Measurements from ENCODE around the gene GRSF1.

Gene GRSF1

DNA sequence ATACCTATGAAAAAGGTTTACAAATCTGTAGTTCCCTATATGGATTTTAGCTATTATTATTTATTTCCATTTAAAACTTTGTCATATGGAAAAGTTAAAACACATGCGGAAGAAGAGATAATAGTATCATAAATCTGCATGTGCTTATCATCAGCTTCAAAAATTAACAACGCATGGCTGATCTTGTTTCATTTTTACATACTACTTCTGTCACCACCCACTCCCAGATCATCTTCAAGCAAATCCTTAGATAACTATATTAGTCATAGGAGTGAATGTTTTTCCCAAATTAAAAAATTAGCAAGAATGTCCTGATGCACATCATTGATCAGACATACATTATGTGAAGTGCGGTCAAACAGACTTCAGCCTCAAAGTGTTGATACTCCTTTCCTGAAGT lies 37.9 kb upstream of the GRSF1 start:
- no peaks in the 10 kb centered on the region for H4K20me1 ChIP-seq (ENCODE audit: control insufficient read depth, insufficient read depth, low read depth, low read length)
- H3K79me2 ChIP-seq (ENCODE audit: control insufficient read depth, low read length), result no peaks in the 10 kb centered on the region
- TF ChIP-seq CTCF (IDR thresholded peaks at IDR 0.05; ENCODE audit: low read depth, low read length, poor library complexity, severe bottlenecking), result no peak
- TF ChIP-seq EZH2phosphoT487 (IDR thresholded peaks at IDR 0.05; ENCODE audit: borderline replicate concordance, low read length), result no peak

GRCh38 chr4:70874268-70875156 lies 34.8 kb upstream of the GRSF1 start:
- peaks cover 13% of the 10 kb centered on the region for H3F3A ChIP-seq (ENCODE audit: control insufficient read depth, insufficient read depth)
- no peaks in the 10 kb centered on the region for H3K9me3 ChIP-seq (ENCODE audit: control insufficient read depth, insufficient read depth, low read length)
- peak overlapping the region; percentile 74 for H3K4me3 ChIP-seq (ENCODE audit: low read length)
- no peaks in the 10 kb centered on the region for H3K79me2 ChIP-seq (ENCODE audit: control insufficient read depth, low read length)
- no peaks in the 10 kb centered on the region for H3K27me3 ChIP-seq (ENCODE audit: control insufficient read depth, low read length)
- H4K20me1 ChIP-seq (ENCODE audit: control insufficient read depth, insufficient read depth, low read depth, low read length), result no peaks in the 10 kb centered on the region
- H3K27ac ChIP-seq (ENCODE audit: low read depth, low read length), result peak overlapping the region; percentile 72
- H3K9me2 ChIP-seq (replicated peaks; ENCODE audit: control insufficient read depth, low read length), result no peaks in the 10 kb centered on the region
- TF ChIP-seq CTCF (IDR thresholded peaks at IDR 0.05; ENCODE audit: low read depth, low read length, poor library complexity, severe bottlenecking), result no peak
- no peak for TF ChIP-seq EZH2phosphoT487 (IDR thresholded peaks at IDR 0.05; ENCODE audit: borderline replicate concordance, low read length)
- H3K36me3 ChIP-seq (ENCODE audit: control insufficient read depth, low read length), result no peaks in the 10 kb centered on the region
- H3K4me2 ChIP-seq (ENCODE audit: low read length), result peak overlapping the region; percentile 89
- H3K4me1 ChIP-seq (ENCODE audit: control insufficient read depth, low read length), result peaks cover 45% of the 10 kb centered on the region

More for the DNA sequence above, 37.9 kb upstream of the GRSF1 start:
- Histone ChIP-seq H3K36me3 (ENCODE audit: control insufficient read depth, low read length) (no peaks in the 10 kb centered on the region), H3F3A (ENCODE audit: control insufficient read depth, insufficient read depth) (peaks cover 13% of the 10 kb centered on the region), H3K27ac (ENCODE audit: low read depth, low read length) (no peak overlapping the region), H3K9me2 (replicated peaks; ENCODE audit: control insufficient read depth, low read length) (no peaks in the 10 kb centered on the region), H3K4me3 (ENCODE audit: low read length) (no peak overlapping the region), H3K27me3 (ENCODE audit: control insufficient read depth, low read length) (no peaks in the 10 kb centered on the region), H3K4me1 (ENCODE audit: control insufficient read depth, low read length) (peaks cover 44% of the 10 kb centered on the region), H3K9me3 (ENCODE audit: control insufficient read depth, insufficient read depth, low read length) (no peaks in the 10 kb centered on the region), H3K4me2 (ENCODE audit: low read length) (no peak overlapping the region)

DNA sequence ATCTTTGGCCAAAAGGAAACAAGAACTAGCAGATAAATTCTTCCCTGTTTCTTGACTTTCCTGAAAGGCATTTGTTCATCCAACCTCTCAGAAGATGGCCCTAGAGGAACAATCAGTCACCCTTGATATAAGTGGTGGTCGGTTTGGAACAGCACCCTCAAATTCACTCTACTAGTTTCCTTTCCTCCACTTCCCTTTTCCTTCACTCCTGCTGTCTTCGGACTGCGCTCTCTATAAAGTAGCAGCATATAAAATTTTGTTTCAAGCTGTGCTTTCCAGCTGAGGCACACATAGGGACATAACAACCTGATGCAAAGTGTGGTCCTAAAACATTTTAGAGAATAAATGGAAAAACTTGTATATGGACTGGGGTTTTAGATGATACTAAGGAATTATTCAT lies 33.5 kb upstream of the GRSF1 start:
- Histone ChIP-seq H3K27ac (ENCODE audit: low read depth, low read length) (no peak overlapping the region), H3K79me2 (ENCODE audit: control insufficient read depth, low read length) (no peaks in the 10 kb centered on the region), H3K9me3 (ENCODE audit: control insufficient read depth, insufficient read depth, low read length) (no peaks in the 10 kb centered on the region), H3K36me3 (ENCODE audit: control insufficient read depth, low read length) (no peaks in the 10 kb centered on the region), H3K4me2 (ENCODE audit: low read length) (peak overlapping the region; percentile 33), H3K9me2 (replicated peaks; ENCODE audit: control insufficient read depth, low read length) (no peaks in the 10 kb centered on the region), H3K4me1 (ENCODE audit: control insufficient read depth, low read length) (peaks cover 45% of the 10 kb centered on the region), H4K20me1 (ENCODE audit: control insufficient read depth, insufficient read depth, low read depth, low read length) (no peaks in the 10 kb centered on the region), H3K27me3 (ENCODE audit: control insufficient read depth, low read length) (no peaks in the 10 kb centered on the region), H3K4me3 (ENCODE audit: low read length) (peak overlapping the region; percentile 6; the same call in 1 of the 2 replicates), H3F3A (ENCODE audit: control insufficient read depth, insufficient read depth) (peaks cover 13% of the 10 kb centered on the region)
- TF ChIP-seq CTCF (IDR thresholded peaks at IDR 0.05; ENCODE audit: low read depth, low read length, poor library complexity, severe bottlenecking), result no peak
- no peak for TF ChIP-seq EZH2phosphoT487 (IDR thresholded peaks at IDR 0.05; ENCODE audit: borderline replicate concordance, low read length)
